Measurements from ENCODE around the gene MZF1.

The MZF1 gene

GRCh38 chr19:58569943-58570670 is 3.0 kb downstream of the MZF1 start:
- DNase-seq (ENCODE audit: low spot score), result no peak

- DNase-seq (ENCODE audit: low spot score), result no peak
Measured at GRCh38 chr19:58569191-58569942, 3.8 kb downstream of the MZF1 start.

GRCh38 chr19:58568453-58569130 is 4.5 kb downstream of the MZF1 start:
- no peak for DNase-seq (ENCODE audit: low spot score)

- DNase-seq (ENCODE audit: low spot score), result no peak
Measured at GRCh38 chr19:58566989-58567388, 6.1 kb downstream of the MZF1 start.

- DNase-seq (ENCODE audit: low spot score), result no peak
Measured at GRCh38 chr19:58563823-58564222, 9.3 kb downstream of the MZF1 start.

GRCh38 chr19:58563034-58563573 is 10.0 kb downstream of the MZF1 start:
- peak; percentile 37 for DNase-seq (ENCODE audit: low spot score)

GRCh38 chr19:58562122-58563033 is 10.8 kb downstream of the MZF1 start:
- no peak for DNase-seq (ENCODE audit: low spot score)

GRCh38 chr19:58561373-58562121 is 11.6 kb downstream of the MZF1 start:
- no peak for DNase-seq (ENCODE audit: low spot score)

- no peak for DNase-seq (ENCODE audit: low spot score)
Measured at GRCh38 chr19:58560921-58561320, 12.2 kb downstream of the MZF1 start.

- DNase-seq (ENCODE audit: low spot score), result no peak
Measured at GRCh38 chr19:58560007-58560887, 12.9 kb downstream of the MZF1 start.

- DNase-seq (ENCODE audit: low spot score), result peak; percentile 95
Measured at GRCh38 chr19:58559275-58560006, 13.7 kb downstream of the MZF1 start.

- DNase-seq (ENCODE audit: low spot score), result peak; percentile 94
Measured at GRCh38 chr19:58558623-58559274, 14.4 kb downstream of the MZF1 start.

- DNase-seq (ENCODE audit: low spot score), result no peak
Measured at GRCh38 chr19:58558066-58558622, 15.0 kb downstream of the MZF1 start, which contains the start of gene UBE2M. TSS of gene UBE2M (minus strand) at chr19:58558611. CDS start at chr19:58558381, 230 bp downstream.

GRCh38 chr19:58557221-58558065 is 15.7 kb downstream of the MZF1 start:
- no peak for DNase-seq (ENCODE audit: low spot score)

GRCh38 chr19:58556622-58557220 is 16.4 kb downstream of the MZF1 start:
- DNase-seq (ENCODE audit: low spot score), result no peak

- no peak for DNase-seq (ENCODE audit: low spot score)
Measured at GRCh38 chr19:58555920-58556621, 17.1 kb downstream of the MZF1 start.
